ENCODE measurements around the gene XIRP2. TPM values are rescaled to one million over a fixed set of nuclear protein-coding genes. Genes with fewer than 3 reads are reported as not detected.

The XIRP2 gene
- total and polyA plus RNA-seq, 2 of the 13 experiments (the other 11 are each of a cell fraction or from before 2014, with no cell fraction given) = 0.04 to 0.05 TPM

GRCh38 chr2:167103028-167103756, 214.9 kb downstream of the XIRP2 start (continued):
- TF ChIP-seq BRF2 (CRISPR knock-in tag; IDR thresholded peaks at IDR 0.05) (0 out of 2 replicates have a peak, but pooled peaks have one; percentile 34), SALL2 (CRISPR knock-in tag; IDR thresholded peaks at IDR 0.05) (no peak), ZNF414 (CRISPR knock-in tag; IDR thresholded peaks at IDR 0.05) (peak; percentile 67; the same call in 1 of the 2 replicates), E2F2 (CRISPR knock-in tag; IDR thresholded peaks at IDR 0.05; ENCODE audit: borderline replicate concordance) (no peak), ZNF235 (CRISPR knock-in tag; IDR thresholded peaks at IDR 0.05; ENCODE audit: borderline replicate concordance) (no peak), MBNL3 (CRISPR knock-in tag; conservative IDR thresholded peaks at IDR 0.05) (no peak), CREB1 (IDR thresholded peaks at IDR 0.05) (no peak), CREB1 (CRISPR knock-in tag; IDR thresholded peaks at IDR 0.05) (peak; percentile 69; the same call in 1 of the 2 replicates), ZHX2 (IDR thresholded peaks at IDR 0.05; ENCODE audit: low read depth) (0 out of 2 replicates have a peak, but pooled peaks have one; percentile 37), ZHX2 (CRISPR knock-in tag; IDR thresholded peaks at IDR 0.05; ENCODE audit: borderline replicate concordance) (no peak), ZNF20 (CRISPR knock-in tag; IDR thresholded peaks at IDR 0.05) (no peak), ZNF713 (CRISPR knock-in tag; IDR thresholded peaks at IDR 0.05) (no peak), ZNF850 (CRISPR knock-in tag; conservative IDR thresholded peaks at IDR 0.05) (no peak), BRD4 (CRISPR knock-in tag; IDR thresholded peaks at IDR 0.05) (no peak), ZNF10 (CRISPR knock-in tag; IDR thresholded peaks at IDR 0.05; ENCODE audit: borderline replicate concordance, low read depth) (no peak), ZNF275 (CRISPR knock-in tag; IDR thresholded peaks at IDR 0.05; ENCODE audit: borderline replicate concordance) (peak; percentile 38; the same call in 1 of the 2 replicates), ZNF468 (CRISPR knock-in tag; IDR thresholded peaks at IDR 0.05) (no peak), ZNF761 (CRISPR knock-in tag; conservative IDR thresholded peaks at IDR 0.05) (no peak), ZNF780A (CRISPR knock-in tag; IDR thresholded peaks at IDR 0.05) (no peak)
